HepG2 (cell line): ENCODE measurements around the gene TCP11L1. TPM values are rescaled to one million over a fixed set of nuclear protein-coding genes. Genes with fewer than 3 reads are reported as not detected.
A peak's percentile ranks its signal among the peaks of the same experiment; 100 is the strongest.

Source experiments
- CENPT ChIP-seq: sonication (generic); formaldehyde crosslinking; IDR thresholded peaks from 2 replicates; pipeline ENCODE4 v1.8.0; 2022; ENCODE audit warnings: low read depth, mild to moderate bottlenecking, moderate library complexity, missing genetic modification reagents
- FOXA3 ChIP-seq: IDR thresholded peaks from 2 replicates; pipeline ENCODE4 v1.6.1; 2016; ENCODE audit warnings: missing genetic modification reagents, missing compliant biosample characterization
- FUBP1 ChIP-seq: sonication (generic); formaldehyde crosslinking; IDR thresholded peaks from 2 replicates; pipeline ENCODE4 v1.5.1; 2020; ENCODE audit warnings: missing genetic modification reagents, mild to moderate bottlenecking, borderline replicate concordance
- IKZF4 ChIP-seq: sonication (generic); formaldehyde crosslinking; IDR thresholded peaks from 2 replicates; pipeline ENCODE4 v1.5.1; 2020; ENCODE audit warnings: borderline replicate concordance, mild to moderate bottlenecking, low read depth, missing genetic modification reagents; ENCODE audit errors: not compliant biosample characterization
- NFYB ChIP-seq: sonication (generic); formaldehyde crosslinking; IDR thresholded peaks from 2 replicates; pipeline ENCODE4 v1.4.0; 2020; ENCODE audit warnings: missing genetic modification reagents
- NR1H2 ChIP-seq: sonication (generic); formaldehyde crosslinking; IDR thresholded peaks from 2 replicates; pipeline ENCODE4 v1.8.1; 2022; ENCODE audit warnings: low read depth, missing genetic modification reagents, borderline replicate concordance
- RFX3 ChIP-seq: IDR thresholded peaks from 2 replicates; pipeline ENCODE4 v1.6.1; 2016; ENCODE audit warnings: missing biosample characterization, missing genetic modification reagents
- SIX1 ChIP-seq: sonication (generic); formaldehyde crosslinking; IDR thresholded peaks from 2 replicates; pipeline ENCODE4 v1.4.0; 2020; ENCODE audit warnings: missing genetic modification reagents, borderline replicate concordance
- TEAD3 ChIP-seq: optimal IDR thresholded peaks from 2 replicates; pipeline ENCODE3; 2016; ENCODE audit warnings: borderline replicate concordance
- YEATS4 ChIP-seq: sonication (generic); formaldehyde crosslinking; IDR thresholded peaks from 2 replicates; pipeline ENCODE4 v1.4.0; 2020; ENCODE audit warnings: missing genetic modification reagents, borderline replicate concordance
- ZBTB34 ChIP-seq: sonication (generic); formaldehyde crosslinking; IDR thresholded peaks from 2 replicates; pipeline ENCODE4 v1.8.0; 2022; ENCODE audit warnings: mild to moderate bottlenecking, missing genetic modification reagents
- ZFYVE20 ChIP-seq: sonication (generic); formaldehyde crosslinking; IDR thresholded peaks from 2 replicates; pipeline ENCODE4 v1.8.0; 2023; ENCODE audit warnings: low read depth, mild to moderate bottlenecking, moderate library complexity, missing genetic modification reagents, borderline replicate concordance
- ZNF160 ChIP-seq: sonication (generic); formaldehyde crosslinking; IDR thresholded peaks from 2 replicates; pipeline ENCODE4 v1.8.0; 2022; ENCODE audit warnings: mild to moderate bottlenecking, inconsistent platforms, missing genetic modification reagents
- ZNF225 ChIP-seq: sonication (generic); formaldehyde crosslinking; IDR thresholded peaks from 2 replicates; pipeline ENCODE4 v1.4.0; 2020; ENCODE audit warnings: mild to moderate bottlenecking, missing genetic modification reagents
- ZNF670 ChIP-seq: sonication (generic); formaldehyde crosslinking; IDR thresholded peaks from 2 replicates; pipeline ENCODE4 v1.8.0; 2022; ENCODE audit warnings: mild to moderate bottlenecking, missing genetic modification reagents, borderline replicate concordance
- ZNF749 ChIP-seq: sonication (generic); formaldehyde crosslinking; IDR thresholded peaks from 2 replicates; pipeline ENCODE4 v1.8.0; 2022; ENCODE audit warnings: mild to moderate bottlenecking, missing genetic modification reagents, moderate library complexity, borderline replicate concordance
- ZNF883 ChIP-seq: sonication (generic); formaldehyde crosslinking; IDR thresholded peaks from 2 replicates; pipeline ENCODE4 v1.5.1; 2020; ENCODE audit warnings: mild to moderate bottlenecking, missing genetic modification reagents; ENCODE audit errors: not compliant biosample characterization
- ZSCAN12 ChIP-seq: sonication (generic); formaldehyde crosslinking; IDR thresholded peaks from 2 replicates; pipeline ENCODE4 v1.9.0; 2021; ENCODE audit warnings: mild to moderate bottlenecking, missing genetic modification reagents
- ZSCAN31 ChIP-seq: sonication (generic); formaldehyde crosslinking; IDR thresholded peaks from 2 replicates; pipeline ENCODE4 v1.5.0; 2020; ENCODE audit warnings: low read depth, mild to moderate bottlenecking, missing genetic modification reagents
- polyA plus RNA-seq, 8 experiments: library from polyadenylated mRNA; depleted of rRNA in 3 of 8; stranded (reverse) in 7 of 8; unstranded in 1 of 8; fragments of >200 nt; fragmentation: Illumina TruSeq in 4 of 8; extraction: Trizol in 4 of 8; gene quantifications; 2 replicates each; pipeline versions ENCODE4 v1.2.1 to v1.2.3, GENCODE V29; 2011 to 2016; ENCODE audit warnings: low read depth in 4 of 8, missing spikeins in 1 of 8, mixed read lengths in 1 of 8; ENCODE audit not compliant: insufficient read depth in 1 of 8
- total RNA-seq, 5 experiments: library from RNA; depleted of rRNA; stranded (reverse); fragments of >200 nt; fragmentation: Illumina TruSeq; extraction: Trizol; gene quantifications; 2 replicates each; pipeline ENCODE4 v1.2.3, GENCODE V29; 2016; ENCODE audit warnings: low read depth in 1 of 5
- TF ChIP-seq, protein P1 (sequence below): sonication (generic); formaldehyde crosslinking; IDR thresholded peaks from 2 replicates; pipeline ENCODE4 v1.4.0; 2020; ENCODE audit warnings: mild to moderate bottlenecking, missing genetic modification reagents
- TF ChIP-seq, protein P2 (sequence below), 2 experiments: sonication (generic) in 1 of 2; formaldehyde crosslinking in 1 of 2; IDR thresholded peaks; 2 replicates each; pipeline versions ENCODE4 v1.5.1 to v1.6.1; 2011 to 2020; ENCODE audit warnings: borderline replicate concordance in 1 of 2, low read depth in 1 of 2, low read length in 1 of 2, mild to moderate bottlenecking in 1 of 2, missing genetic modification reagents in 1 of 2, moderate library complexity in 1 of 2

TCP11L1 gene
- total and polyA plus RNA-seq, 2 of the 13 experiments (the other 11 are each of a cell fraction or from before 2014, with no cell fraction given) = 7.9 to 10.1 TPM

GRCh38 chr11:33015621-33016551, 23.5 kb upstream of the TCP11L1 start, which contains the start of gene DEPDC7 (continued):
- TF ChIP-seq IKZF4 (CRISPR knock-in tag) (no peak), TEAD3 (CRISPR knock-in tag) (peak; percentile 62), ZNF749 (CRISPR knock-in tag) (peak; percentile 55), ZSCAN31 (CRISPR knock-in tag) (peak; percentile 69; the same call in 1 of the 2 replicates), FOXA3 (CRISPR knock-in tag) (peak; percentile 34; the same call in 1 of the 2 replicates), RFX3 (CRISPR knock-in tag) (no peak), ZSCAN12 (CRISPR knock-in tag) (no peak), CENPT (no peak; the same call in 1 of the 2 replicates), ZFYVE20 (CRISPR knock-in tag) (no peak), NR1H2 (CRISPR knock-in tag) (no peak), ZNF883 (CRISPR knock-in tag) (peak; percentile 23), ZBTB34 (CRISPR knock-in tag) (no peak), SIX1 (no peak), ZNF670 (CRISPR knock-in tag) (peak; percentile 21; the same call in 1 of the 2 replicates), NFYB (CRISPR knock-in tag) (peak; percentile 86), YEATS4 (CRISPR knock-in tag) (peak; percentile 93), ZNF225 (peak; percentile 39; the same call in 1 of the 2 replicates), ZNF160 (CRISPR knock-in tag) (peak; percentile 82; the same call in 1 of the 2 replicates), FUBP1 (no peak)
- TF ChIP-seq, protein P1, sequence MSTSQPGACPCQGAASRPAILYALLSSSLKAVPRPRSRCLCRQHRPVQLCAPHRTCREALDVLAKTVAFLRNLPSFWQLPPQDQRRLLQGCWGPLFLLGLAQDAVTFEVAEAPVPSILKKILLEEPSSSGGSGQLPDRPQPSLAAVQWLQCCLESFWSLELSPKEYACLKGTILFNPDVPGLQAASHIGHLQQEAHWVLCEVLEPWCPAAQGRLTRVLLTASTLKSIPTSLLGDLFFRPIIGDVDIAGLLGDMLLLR (CRISPR knock-in tag) = peak; percentile 80
- TF ChIP-seq, protein P2, sequence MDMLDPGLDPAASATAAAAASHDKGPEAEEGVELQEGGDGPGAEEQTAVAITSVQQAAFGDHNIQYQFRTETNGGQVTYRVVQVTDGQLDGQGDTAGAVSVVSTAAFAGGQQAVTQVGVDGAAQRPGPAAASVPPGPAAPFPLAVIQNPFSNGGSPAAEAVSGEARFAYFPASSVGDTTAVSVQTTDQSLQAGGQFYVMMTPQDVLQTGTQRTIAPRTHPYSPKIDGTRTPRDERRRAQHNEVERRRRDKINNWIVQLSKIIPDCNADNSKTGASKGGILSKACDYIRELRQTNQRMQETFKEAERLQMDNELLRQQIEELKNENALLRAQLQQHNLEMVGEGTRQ (IDR thresholded peaks at IDR 0.05; ENCODE audit: low read depth, low read length) = peak; percentile 88
- TF ChIP-seq, protein P2 (CRISPR knock-in tag; IDR thresholded peaks at IDR 0.05; ENCODE audit: borderline replicate concordance) = peak; percentile 95; the same call in 1 of the 2 replicates
